Measurements from ENCODE around the gene MAVS.
"Not testable (repeated sequence)": the region's sequence is repeated elsewhere in the genome, so short reads cannot be mapped to it uniquely, and the experiment has no call there.

Gene MAVS

DNA sequence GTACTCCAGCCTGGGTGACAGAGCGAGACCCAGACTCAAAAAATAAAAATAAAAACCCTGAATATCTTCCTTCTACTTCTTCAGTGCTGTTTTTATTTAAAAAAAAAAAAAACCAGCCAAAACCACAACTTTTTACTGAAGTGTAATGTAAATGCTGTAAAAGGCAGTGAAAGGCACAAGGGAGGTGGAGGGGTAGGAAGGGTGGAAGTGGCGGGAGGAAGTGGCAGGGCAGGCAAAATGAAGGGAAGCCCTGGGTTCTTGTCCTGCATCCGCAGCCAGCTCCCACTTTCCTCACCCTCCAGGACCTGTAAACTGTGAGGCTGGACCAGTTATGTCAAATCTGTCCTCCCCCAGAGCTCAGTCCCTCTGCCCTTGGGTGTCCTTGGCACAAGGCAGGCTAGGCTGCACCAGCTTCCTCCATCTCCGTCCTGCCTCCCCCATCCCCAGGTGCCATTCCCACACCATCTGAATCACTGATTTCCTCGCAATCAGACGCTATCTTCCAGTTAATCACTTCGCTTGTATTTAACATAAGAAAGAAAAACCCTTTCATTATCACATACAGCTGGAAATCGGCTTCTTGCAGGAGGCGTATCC lies 28.8 kb downstream of the MAVS start:
- no peak overlapping the region for H3K9ac ChIP-seq (ENCODE audit: low read depth, low read length)
- TF ChIP-seq, protein P1, sequence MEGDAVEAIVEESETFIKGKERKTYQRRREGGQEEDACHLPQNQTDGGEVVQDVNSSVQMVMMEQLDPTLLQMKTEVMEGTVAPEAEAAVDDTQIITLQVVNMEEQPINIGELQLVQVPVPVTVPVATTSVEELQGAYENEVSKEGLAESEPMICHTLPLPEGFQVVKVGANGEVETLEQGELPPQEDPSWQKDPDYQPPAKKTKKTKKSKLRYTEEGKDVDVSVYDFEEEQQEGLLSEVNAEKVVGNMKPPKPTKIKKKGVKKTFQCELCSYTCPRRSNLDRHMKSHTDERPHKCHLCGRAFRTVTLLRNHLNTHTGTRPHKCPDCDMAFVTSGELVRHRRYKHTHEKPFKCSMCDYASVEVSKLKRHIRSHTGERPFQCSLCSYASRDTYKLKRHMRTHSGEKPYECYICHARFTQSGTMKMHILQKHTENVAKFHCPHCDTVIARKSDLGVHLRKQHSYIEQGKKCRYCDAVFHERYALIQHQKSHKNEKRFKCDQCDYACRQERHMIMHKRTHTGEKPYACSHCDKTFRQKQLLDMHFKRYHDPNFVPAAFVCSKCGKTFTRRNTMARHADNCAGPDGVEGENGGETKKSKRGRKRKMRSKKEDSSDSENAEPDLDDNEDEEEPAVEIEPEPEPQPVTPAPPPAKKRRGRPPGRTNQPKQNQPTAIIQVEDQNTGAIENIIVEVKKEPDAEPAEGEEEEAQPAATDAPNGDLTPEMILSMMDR (IDR thresholded peaks at IDR 0.05; ENCODE audit: borderline replicate concordance, extremely low read depth, low read length, poor library complexity, severe bottlenecking): no peak
- no peak for TF ChIP-seq EZH2 (IDR thresholded peaks at IDR 0.05; ENCODE audit: borderline replicate concordance, low read depth, low read length, severe bottlenecking)
- no peak overlapping the region for H3K4me2 ChIP-seq (ENCODE audit: insufficient read depth, low read length)
- no peaks in the 10 kb centered on the region for H4K20me1 ChIP-seq (ENCODE audit: insufficient read depth, low read length)
- H3K36me3 ChIP-seq (ENCODE audit: insufficient read depth, low read length): peaks cover 38% of the 10 kb centered on the region
- ATAC-seq (ENCODE audit: insufficient read depth, low read depth) (no peak), DNase-seq (no peak)
- no peak overlapping the region for H3K27ac ChIP-seq (ENCODE audit: low read length)
- H3K9me3 ChIP-seq (ENCODE audit: insufficient read depth, low read length, severe bottlenecking): no peaks in the 10 kb centered on the region
- H3K4me3 ChIP-seq (ENCODE audit: low read depth in 1 of 2, low read length in 2 of 2): no peak overlapping the region
- no peak overlapping the region for H2AFZ ChIP-seq (ENCODE audit: low read depth, low read length)
- no peaks in the 10 kb centered on the region for H3K27me3 ChIP-seq (ENCODE audit: insufficient read depth, low read length, poor library complexity)
- H3K79me2 ChIP-seq (ENCODE audit: insufficient read depth, low read length): no peaks in the 10 kb centered on the region
- no peaks in the 10 kb centered on the region for H3K4me1 ChIP-seq (ENCODE audit: insufficient read depth, low read length)

DNA sequence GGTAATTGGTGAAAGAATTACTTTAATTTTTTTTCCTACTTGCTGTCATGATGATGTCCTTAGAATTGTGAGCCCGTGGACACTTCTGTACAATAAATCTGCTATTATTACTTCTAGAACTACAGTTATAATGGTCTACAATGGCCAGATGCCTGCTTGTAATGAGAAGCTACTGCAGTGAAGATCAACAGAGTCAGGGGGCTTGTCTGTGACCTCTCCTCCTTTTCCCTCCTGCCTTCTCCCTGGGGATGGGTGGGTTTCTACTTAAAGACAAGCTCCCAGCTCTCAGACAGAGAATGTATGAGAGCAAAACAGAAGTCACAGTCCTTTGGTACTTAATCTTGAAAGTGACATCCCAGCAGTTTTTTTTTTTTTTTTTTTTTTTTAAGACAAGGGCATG lies 29.4 kb downstream of the MAVS start:
- no peak overlapping the region for H2AFZ ChIP-seq (ENCODE audit: low read depth, low read length)
- H3K27ac ChIP-seq (ENCODE audit: low read length): no peak overlapping the region
- H3K36me3 ChIP-seq (ENCODE audit: insufficient read depth, low read length): peaks cover 38% of the 10 kb centered on the region
- no peak overlapping the region for H3K4me2 ChIP-seq (ENCODE audit: insufficient read depth, low read length)
- DNase-seq (no peak), ATAC-seq (ENCODE audit: insufficient read depth, low read depth) (no peak)
- no peak overlapping the region for H3K9ac ChIP-seq (ENCODE audit: low read depth, low read length)
- no peak overlapping the region for H3K4me3 ChIP-seq (ENCODE audit: low read depth in 1 of 2, low read length in 2 of 2)
- no peaks in the 10 kb centered on the region for H3K79me2 ChIP-seq (ENCODE audit: insufficient read depth, low read length)
- TF ChIP-seq EZH2 (IDR thresholded peaks at IDR 0.05; ENCODE audit: borderline replicate concordance, low read depth, low read length, severe bottlenecking): no peak
- TF ChIP-seq, protein P1 (IDR thresholded peaks at IDR 0.05; ENCODE audit: borderline replicate concordance, extremely low read depth, low read length, poor library complexity, severe bottlenecking): no peak
- no peaks in the 10 kb centered on the region for H3K27me3 ChIP-seq (ENCODE audit: insufficient read depth, low read length, poor library complexity)
- no peaks in the 10 kb centered on the region for H3K9me3 ChIP-seq (ENCODE audit: insufficient read depth, low read length, severe bottlenecking)
- no peaks in the 10 kb centered on the region for H4K20me1 ChIP-seq (ENCODE audit: insufficient read depth, low read length)
- no peaks in the 10 kb centered on the region for H3K4me1 ChIP-seq (ENCODE audit: insufficient read depth, low read length)

DNA sequence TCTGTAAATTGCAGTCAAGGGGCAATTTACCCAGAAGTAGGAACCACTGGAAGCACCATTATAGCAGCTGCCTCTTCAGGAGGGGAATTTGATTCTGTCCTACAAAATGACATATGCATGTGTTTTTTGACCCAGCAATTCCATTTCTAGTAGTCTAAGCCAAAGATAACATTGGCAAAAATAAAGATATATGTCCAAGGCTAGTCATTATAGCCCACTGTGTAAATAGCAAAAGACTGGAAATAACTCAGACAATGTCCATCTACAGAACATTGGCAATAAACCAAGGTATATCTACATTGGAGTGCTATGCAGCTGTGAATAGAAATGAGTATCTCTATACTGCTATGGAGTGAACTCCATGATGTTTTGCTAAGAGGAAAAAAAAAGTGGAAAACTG lies 30.0 kb downstream of the MAVS start:
- H3K9me3 ChIP-seq (ENCODE audit: insufficient read depth, low read length, severe bottlenecking): no peaks in the 10 kb centered on the region
- no peaks in the 10 kb centered on the region for H3K27me3 ChIP-seq (ENCODE audit: insufficient read depth, low read length, poor library complexity)
- DNase-seq (no peak), ATAC-seq (ENCODE audit: insufficient read depth, low read depth) (no peak)
- H3K79me2 ChIP-seq (ENCODE audit: insufficient read depth, low read length): no peaks in the 10 kb centered on the region
- no peaks in the 10 kb centered on the region for H4K20me1 ChIP-seq (ENCODE audit: insufficient read depth, low read length)
- H3K4me3 ChIP-seq (ENCODE audit: low read depth in 1 of 2, low read length in 2 of 2): no peak overlapping the region
- TF ChIP-seq, protein P1 (IDR thresholded peaks at IDR 0.05; ENCODE audit: borderline replicate concordance, extremely low read depth, low read length, poor library complexity, severe bottlenecking): no peak
- no peak for TF ChIP-seq EZH2 (IDR thresholded peaks at IDR 0.05; ENCODE audit: borderline replicate concordance, low read depth, low read length, severe bottlenecking)
- peaks cover 38% of the 10 kb centered on the region for H3K36me3 ChIP-seq (ENCODE audit: insufficient read depth, low read length)
- no peak overlapping the region for H3K27ac ChIP-seq (ENCODE audit: low read length)
- H3K9ac ChIP-seq (ENCODE audit: low read depth, low read length): no peak overlapping the region
- H2AFZ ChIP-seq (ENCODE audit: low read depth, low read length): no peak overlapping the region
- no peak overlapping the region for H3K4me2 ChIP-seq (ENCODE audit: insufficient read depth, low read length)
- no peaks in the 10 kb centered on the region for H3K4me1 ChIP-seq (ENCODE audit: insufficient read depth, low read length)

DNA sequence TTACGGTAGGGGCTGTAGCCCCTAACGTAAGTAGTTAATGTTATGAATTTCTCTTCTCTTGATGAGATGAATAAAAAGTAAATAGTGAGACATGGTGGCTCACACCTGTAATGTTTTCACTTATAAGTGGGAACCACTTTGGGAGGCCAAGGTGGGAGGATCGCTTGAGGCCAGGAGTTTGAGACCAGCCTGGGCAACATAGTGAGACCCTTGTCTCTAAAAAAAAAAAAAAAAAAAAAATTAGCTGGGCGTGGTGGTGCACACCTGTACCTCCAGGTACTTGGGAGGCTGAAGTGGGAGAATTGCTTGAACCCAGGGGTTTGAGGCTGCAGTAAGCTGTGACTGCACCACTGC lies 32.3 kb downstream of the MAVS start:
- not testable (repeated sequence) for H3K27me3 ChIP-seq (ENCODE audit: insufficient read depth, low read length, poor library complexity); H3K4me3 ChIP-seq (ENCODE audit: low read depth in 1 of 2, low read length in 2 of 2); DNase-seq; ATAC-seq (ENCODE audit: insufficient read depth, low read depth); H3K4me2 ChIP-seq (ENCODE audit: insufficient read depth, low read length); H2AFZ ChIP-seq (ENCODE audit: low read depth, low read length); H3K9me3 ChIP-seq (ENCODE audit: insufficient read depth, low read length, severe bottlenecking); H3K79me2 ChIP-seq (ENCODE audit: insufficient read depth, low read length); H4K20me1 ChIP-seq (ENCODE audit: insufficient read depth, low read length); H3K27ac ChIP-seq (ENCODE audit: low read length); H3K9ac ChIP-seq (ENCODE audit: low read depth, low read length); H3K4me1 ChIP-seq (ENCODE audit: insufficient read depth, low read length)
- peaks cover 19% of the 10 kb centered on the region for H3K36me3 ChIP-seq (ENCODE audit: insufficient read depth, low read length)

Measured in DND-41 (cell line).